OCI-LY3 (cell line): ENCODE results near the gene ACACA.

Experiments
- CTCF ChIP-seq: fragments of 200-600, 300-600 bp; sonication (generic); IDR thresholded peaks from 2 replicates; pipeline ENCODE4 v1.5.1; 2014; ENCODE audit warnings: antibody characterized with exemption, low read length, low read depth
- EZH2phosphoT487 ChIP-seq: fragments of 200-600 bp; shearing (Covaris generic); IDR thresholded peaks from 2 replicates; pipeline ENCODE4 v1.6.1; 2018; ENCODE audit warnings: antibody characterized with exemption, mixed run types, low read depth

- TF ChIP-seq CTCF = no peak
- TF ChIP-seq EZH2phosphoT487 = no peak
Measured at GRCh38 chr17:37059493-37059892, 347.1 kb downstream of the ACACA start.
